HEK293 (cell line): ENCODE measurements around the gene PLA2G4E.

Experiments used
- CTCF ChIA-PET: fragments of 350-600 bp; formaldehyde crosslinking; extraction: SDS; loops from one replicate; lab custom pipeline; 2021; ENCODE audit warnings: antibody characterized with exemption; lab: Yijun Ruan, JAX
- POLR2A ChIA-PET: fragments of 300-600 bp; formaldehyde crosslinking; extraction: SDS; loops from one replicate; lab custom pipeline; 2020; ENCODE audit warnings: antibody characterized with exemption, inconsistent platforms; lab: Yijun Ruan, JAX
- H3K27ac ChIP-seq: fragments of 200-500 bp; sonication (Bioruptor generic); 2 replicates; pipeline ENCODE4 v1.5.1; 2014; ENCODE audit warnings: low read depth, low read length, control low read depth, inconsistent platforms; ENCODE audit errors: extremely low read depth
- H3K36me3 ChIP-seq, 2 experiments: fragments of 200-500 bp in 1 of 2; sonication (Bioruptor generic) in 1 of 2; 1 replicate in 1 of 2; 2 replicates in 1 of 2; pipeline ENCODE4 v1.5.1; 2014 to 2017; ENCODE audit warnings: inconsistent platforms in 2 of 2, low read length in 2 of 2; ENCODE audit not compliant: control insufficient read depth in 2 of 2, insufficient read depth in 1 of 2
- H3K4me1 ChIP-seq: fragments of 200-500 bp; sonication (Bioruptor generic); 2 replicates; pipeline ENCODE4 v1.5.1; 2014; ENCODE audit warnings: mild to moderate bottlenecking, low read length, inconsistent platforms; ENCODE audit not compliant: control insufficient read depth, insufficient read depth
- H3K4me3 ChIP-seq: 2 replicates; pipeline ENCODE4 v1.5.1; 2011; ENCODE audit warnings: low read depth, mild to moderate bottlenecking, control low read depth, low read length, moderate library complexity
- H3K9me3 ChIP-seq: fragments of 200-500 bp; sonication (Bioruptor generic); 2 replicates; pipeline ENCODE4 v1.5.1; 2014; ENCODE audit warnings: low read depth, low read length, inconsistent platforms; ENCODE audit not compliant: control insufficient read depth, insufficient read depth
- GLI2 ChIP-seq: fragments of 450-650 bp; formaldehyde crosslinking; IDR thresholded peaks from 2 replicates; pipeline ENCODE4; 2017; ENCODE audit warnings: missing biosample characterization, missing genetic modification characterization, low read depth, borderline replicate concordance
- HOXC10 ChIP-seq: sonication (generic); formaldehyde crosslinking; IDR thresholded peaks from 2 replicates; pipeline ENCODE4 v1.8.1; 2023; ENCODE audit warnings: mild to moderate bottlenecking, missing genetic modification reagents
- KLF10 ChIP-seq: fragments of 450-650 bp; IDR thresholded peaks from 2 replicates; pipeline ENCODE4 v1.5.1; 2018; ENCODE audit warnings: missing biosample characterization, mild to moderate bottlenecking, missing genetic modification characterization
- KLF16 ChIP-seq: fragments of 450-650 bp; formaldehyde crosslinking; IDR thresholded peaks from 2 replicates; pipeline ENCODE4 v1.5.1; 2017; ENCODE audit warnings: missing biosample characterization, missing genetic modification characterization
- KLF7 ChIP-seq: fragments of 450-650 bp; formaldehyde crosslinking; IDR thresholded peaks from 2 replicates; pipeline ENCODE4 v1.5.1; 2016; ENCODE audit warnings: missing biosample characterization, missing genetic modification characterization, borderline replicate concordance
- KLF8 ChIP-seq: fragments of 450-650 bp; formaldehyde crosslinking; IDR thresholded peaks from 2 replicates; pipeline ENCODE4 v1.5.1; 2016; ENCODE audit warnings: missing biosample characterization, missing genetic modification characterization
- MYNN ChIP-seq: fragments of 450-650 bp; formaldehyde crosslinking; IDR thresholded peaks from 2 replicates; pipeline ENCODE4 v1.5.1; 2016; ENCODE audit warnings: missing biosample characterization, missing genetic modification characterization, borderline replicate concordance
- PRDM6 ChIP-seq: fragments of 450-650 bp; formaldehyde crosslinking; IDR thresholded peaks from 2 replicates; pipeline ENCODE4 v1.5.1; 2017; ENCODE audit warnings: missing biosample characterization, missing genetic modification characterization
- RBAK ChIP-seq: fragments of 450-650 bp; formaldehyde crosslinking; IDR thresholded peaks from 2 replicates; pipeline ENCODE4 v1.5.1; 2016; ENCODE audit warnings: missing biosample characterization, missing genetic modification characterization
- SCRT2 ChIP-seq: fragments of 450-650 bp; formaldehyde crosslinking; IDR thresholded peaks from 2 replicates; pipeline ENCODE4 v1.5.1; 2016; ENCODE audit warnings: missing biosample characterization, missing genetic modification characterization
- SP3 ChIP-seq: fragments of 450-650 bp; formaldehyde crosslinking; IDR thresholded peaks from 2 replicates; pipeline ENCODE4 v1.5.1; 2016; ENCODE audit warnings: missing biosample characterization, missing genetic modification characterization
- ZBTB48 ChIP-seq: fragments of 450-650 bp; formaldehyde crosslinking; IDR thresholded peaks from 2 replicates; pipeline ENCODE4 v1.5.1; 2016; ENCODE audit warnings: missing biosample characterization, missing genetic modification characterization
- ZEB2 ChIP-seq: fragments of 450-650 bp; formaldehyde crosslinking; IDR thresholded peaks from 2 replicates; pipeline ENCODE4 v1.5.1; 2016; ENCODE audit warnings: missing biosample characterization, missing genetic modification characterization
- ZNF121 ChIP-seq: fragments of 450-650 bp; formaldehyde crosslinking; IDR thresholded peaks from 2 replicates; pipeline ENCODE4 v1.5.1; 2016; ENCODE audit warnings: missing biosample characterization, missing genetic modification characterization
- ZNF133 ChIP-seq: fragments of 450-650 bp; formaldehyde crosslinking; IDR thresholded peaks from 2 replicates; pipeline ENCODE4 v1.5.1; 2016; ENCODE audit warnings: missing biosample characterization, missing genetic modification characterization
- ZNF155 ChIP-seq: fragments of 450-650 bp; formaldehyde crosslinking; IDR thresholded peaks from 2 replicates; pipeline ENCODE4 v1.5.1; 2016; ENCODE audit warnings: missing biosample characterization, missing genetic modification characterization
- ZNF19 ChIP-seq: fragments of 450-650 bp; formaldehyde crosslinking; IDR thresholded peaks from 2 replicates; pipeline ENCODE4; 2016; ENCODE audit warnings: missing biosample characterization, missing genetic modification characterization, low read depth
- ZNF341 ChIP-seq: fragments of 450-650 bp; formaldehyde crosslinking; IDR thresholded peaks from 2 replicates; pipeline ENCODE4; 2016; ENCODE audit warnings: low read depth, missing biosample characterization, missing genetic modification characterization
- ZNF362 ChIP-seq: fragments of 450-650 bp; formaldehyde crosslinking; IDR thresholded peaks from 2 replicates; pipeline ENCODE4 v1.5.1; 2016; ENCODE audit warnings: missing biosample characterization, missing genetic modification characterization
- ZNF514 ChIP-seq: fragments of 450-650 bp; formaldehyde crosslinking; IDR thresholded peaks from 2 replicates; pipeline ENCODE4 v1.5.1; 2016; ENCODE audit warnings: missing biosample characterization, missing genetic modification characterization
- ZNF560 ChIP-seq: fragments of 450-650 bp; formaldehyde crosslinking; IDR thresholded peaks from 2 replicates; pipeline ENCODE4 v1.5.1; 2017; ENCODE audit warnings: missing biosample characterization, missing genetic modification characterization, borderline replicate concordance
- ZNF768 ChIP-seq: fragments of 450-650 bp; formaldehyde crosslinking; IDR thresholded peaks from 2 replicates; pipeline ENCODE4 v1.5.1; 2018; ENCODE audit warnings: missing biosample characterization, mild to moderate bottlenecking, missing genetic modification characterization
- ZNF791 ChIP-seq: fragments of 450-650 bp; formaldehyde crosslinking; IDR thresholded peaks from 2 replicates; pipeline ENCODE4 v1.5.1; 2016; ENCODE audit warnings: missing biosample characterization, missing genetic modification characterization
- ZNF843 ChIP-seq: fragments of 450-650 bp; formaldehyde crosslinking; IDR thresholded peaks from 2 replicates; pipeline ENCODE4 v1.5.1; 2016; ENCODE audit warnings: missing biosample characterization, missing genetic modification characterization
- ZSCAN16 ChIP-seq: fragments of 450-650 bp; formaldehyde crosslinking; IDR thresholded peaks from 2 replicates; pipeline ENCODE4 v1.5.1; 2016; ENCODE audit warnings: missing biosample characterization, missing genetic modification characterization
- ZXDB ChIP-seq: fragments of 450-650 bp; formaldehyde crosslinking; IDR thresholded peaks from 2 replicates; pipeline ENCODE4 v1.5.1; 2016; ENCODE audit warnings: missing biosample characterization, missing genetic modification characterization

The PLA2G4E gene

GRCh38 chr15:42036112-42036905 lies 15.5 kb upstream of the PLA2G4E start:
- Histone ChIP-seq H3K27ac (no peak overlapping the region), H3K4me3 (no peak overlapping the region), H3K4me1 (no peaks in the 10 kb centered on the region), H3K36me3 (no peaks in the 10 kb centered on the region), H3K9me3 (no peaks in the 10 kb centered on the region)
- POLR2A ChIA-PET: no interaction called here
- CTCF ChIA-PET: interaction anchor here (0.5 to 1.3 kb wide), 3 partner anchors 10 to 276 kb away, joined by 3 to 6 read pairs (median 3); no protein-coding TSS in a partner anchor
- TF ChIP-seq ZNF560 (tag by site-specific recombination) (no peak), ZSCAN16 (no peak), ZNF155 (tag by site-specific recombination) (no peak), ZNF341 (no peak), PRDM6 (tag by site-specific recombination) (no peak), ZBTB48 (no peak), KLF16 (tag by site-specific recombination) (no peak), ZNF514 (tag by site-specific recombination) (no peak), ZNF362 (tag by site-specific recombination) (no peak), ZNF121 (tag by site-specific recombination) (no peak), ZNF768 (tag by site-specific recombination) (no peak), KLF10 (tag by site-specific recombination) (no peak), ZEB2 (tag by site-specific recombination) (no peak), RBAK (tag by site-specific recombination) (no peak), MYNN (no peak), ZNF133 (tag by site-specific recombination) (no peak), ZXDB (tag by site-specific recombination) (no peak), SCRT2 (tag by site-specific recombination) (no peak), ZNF843 (tag by site-specific recombination) (no peak)

GRCh38 chr15:42035435-42035761 lies 14.6 kb upstream of the PLA2G4E start:
- ChIA-PET POLR2A (no interaction called here), CTCF (no interaction called here)
- H3K27ac ChIP-seq: no peak overlapping the region
- no peaks in the 10 kb centered on the region for H3K36me3 ChIP-seq
- no peaks in the 10 kb centered on the region for H3K4me1 ChIP-seq
- no peaks in the 10 kb centered on the region for H3K9me3 ChIP-seq
- no peak overlapping the region for H3K4me3 ChIP-seq
- TF ChIP-seq SP3 (tag by site-specific recombination) (no peak), HOXC10 (no peak), KLF7 (tag by site-specific recombination) (no peak), KLF8 (tag by site-specific recombination) (no peak), GLI2 (tag by site-specific recombination) (no peak), ZNF19 (no peak), ZNF791 (tag by site-specific recombination) (no peak)
